Measurements from ENCODE around the gene COL11A1.

DNA sequence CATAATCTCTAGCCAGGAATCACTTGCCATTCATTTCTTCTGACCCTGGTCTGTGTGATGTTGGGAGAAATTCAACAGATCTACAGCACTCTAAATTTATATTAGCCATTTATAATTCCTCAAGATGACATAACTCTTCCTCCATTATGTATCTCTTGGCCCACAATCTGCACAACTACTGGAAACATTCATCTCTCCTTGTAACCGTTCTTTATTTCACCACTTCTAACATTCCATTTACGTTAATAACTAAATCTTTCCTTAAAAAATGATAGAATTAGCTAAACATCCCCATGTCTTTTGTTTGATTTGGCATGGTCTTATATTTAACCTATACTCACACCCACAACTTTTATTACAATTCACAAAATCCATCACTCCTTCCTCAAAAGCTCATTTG is 166.0 kb downstream of the COL11A1 start:
- TF ChIP-seq CTCF (IDR thresholded peaks at IDR 0.05) (no peak), POLR2A (IDR thresholded peaks at IDR 0.05) (no peak)

All from body of pancreas (tissue), 4 donors.